HG02798 (cell line): ENCODE results near the gene GLB1L.
"Not testable (repeated sequence)": the region's sequence is repeated elsewhere in the genome, so short reads cannot be mapped to it uniquely, and the experiment has no call there.

Experiments used
- ATAC-seq: cut with Tn5 transposase; IDR thresholded peaks from one replicate; pipeline ENCODE4 v1.9.1; 2021; ENCODE audit warnings: mild to moderate bottlenecking; ENCODE audit not compliant: unreplicated experiment, poor library complexity

The GLB1L gene

DNA sequence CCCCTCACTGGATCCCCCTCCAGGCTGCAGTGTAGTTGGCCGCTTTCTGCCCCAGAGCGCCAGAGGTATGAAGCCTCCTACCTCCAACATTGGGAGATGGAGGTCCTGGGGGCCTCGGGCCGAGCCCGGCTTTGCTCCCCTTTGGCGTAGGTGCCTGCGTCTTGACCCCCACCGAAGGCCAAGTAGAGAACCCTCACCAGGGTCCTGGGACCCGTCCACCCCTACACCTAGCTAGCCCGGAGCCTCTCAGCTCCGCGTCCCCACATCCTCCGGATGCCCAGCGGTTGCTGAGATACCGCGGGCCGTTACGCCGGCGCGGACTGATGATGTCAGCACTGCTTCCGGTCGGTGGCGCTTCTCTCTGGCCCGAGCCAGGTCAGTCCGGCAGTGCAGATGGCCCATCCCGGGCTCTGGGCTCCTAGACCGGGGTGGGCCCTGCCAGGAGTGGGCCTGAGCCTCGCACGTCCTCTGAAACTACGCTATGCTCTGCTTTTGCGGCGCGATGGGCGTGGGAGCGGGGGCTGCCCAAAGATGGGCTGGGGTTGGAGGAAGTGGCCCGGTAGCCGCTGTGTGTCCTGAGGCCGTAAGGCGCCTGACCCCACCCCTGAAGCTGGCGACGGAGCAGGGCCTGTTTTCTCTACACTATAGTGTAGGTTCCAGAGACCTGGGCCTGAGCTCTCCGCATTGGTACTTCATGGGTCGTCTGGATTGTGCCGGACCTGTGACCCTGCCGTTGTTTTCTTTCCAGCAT lies at the start of gene GLB1L, which contains the start of gene STK16:
GLB1L (minus strand) TSS at position 297 of the 751 bp plus-strand sequence. CDS start 1,871 bp downstream, outside the sequence.
STK16 (plus strand) TSS at position 332 of the 751 bp plus-strand sequence. CDS start 521 bp downstream, outside the sequence.
- ATAC-seq, result peak; percentile 80

DNA sequence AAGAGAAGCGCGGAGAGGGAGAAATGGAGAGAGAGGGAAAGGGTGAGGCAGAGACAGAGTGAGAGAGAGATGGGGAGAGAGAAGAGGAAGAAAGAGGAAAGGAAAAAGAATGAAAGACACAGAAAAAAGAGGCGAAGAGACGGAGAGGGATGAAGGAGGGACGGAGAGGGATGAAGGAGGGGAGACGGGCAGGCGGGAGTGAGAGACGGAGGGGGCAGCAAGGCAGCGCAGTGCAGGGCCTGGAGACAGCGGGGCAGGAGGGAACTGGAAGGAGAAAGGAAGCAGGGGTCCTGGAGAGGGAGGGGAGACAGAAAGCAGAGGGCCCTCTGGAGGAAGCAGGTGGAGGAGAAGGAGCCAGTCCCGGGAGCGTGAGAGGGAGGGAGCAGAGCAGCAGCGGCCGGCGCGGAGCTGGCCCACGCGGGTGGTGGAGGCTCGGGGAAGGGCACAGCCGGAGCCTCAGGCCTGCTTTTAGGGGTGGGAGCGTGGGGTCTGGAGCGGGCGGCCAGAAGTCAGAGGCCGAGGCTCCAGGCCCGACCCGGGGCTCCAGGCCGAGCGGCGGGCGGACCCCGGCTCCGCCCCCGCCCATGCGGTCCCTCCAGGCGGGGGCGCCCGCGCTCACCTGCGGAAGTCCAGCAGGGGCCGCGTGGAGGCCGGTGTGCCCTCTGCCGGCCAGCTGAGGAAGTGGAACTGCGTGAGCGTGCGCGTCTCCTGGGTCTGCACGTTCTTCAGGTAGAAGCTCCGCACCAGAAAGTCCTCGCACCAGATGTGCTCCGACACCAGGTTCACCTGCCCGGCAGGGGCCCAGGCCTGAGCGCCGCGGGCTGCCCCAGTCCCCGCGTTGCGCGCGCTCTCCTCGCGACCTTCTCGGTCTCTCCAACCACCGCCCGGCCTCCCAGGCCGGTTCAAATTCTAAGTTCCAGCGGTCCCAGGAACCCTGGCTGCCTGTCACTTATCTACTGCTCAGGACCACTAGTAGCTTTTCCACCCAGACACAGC lies 49.4 kb upstream of the GLB1L start:
- peak; percentile 92 for ATAC-seq

DNA sequence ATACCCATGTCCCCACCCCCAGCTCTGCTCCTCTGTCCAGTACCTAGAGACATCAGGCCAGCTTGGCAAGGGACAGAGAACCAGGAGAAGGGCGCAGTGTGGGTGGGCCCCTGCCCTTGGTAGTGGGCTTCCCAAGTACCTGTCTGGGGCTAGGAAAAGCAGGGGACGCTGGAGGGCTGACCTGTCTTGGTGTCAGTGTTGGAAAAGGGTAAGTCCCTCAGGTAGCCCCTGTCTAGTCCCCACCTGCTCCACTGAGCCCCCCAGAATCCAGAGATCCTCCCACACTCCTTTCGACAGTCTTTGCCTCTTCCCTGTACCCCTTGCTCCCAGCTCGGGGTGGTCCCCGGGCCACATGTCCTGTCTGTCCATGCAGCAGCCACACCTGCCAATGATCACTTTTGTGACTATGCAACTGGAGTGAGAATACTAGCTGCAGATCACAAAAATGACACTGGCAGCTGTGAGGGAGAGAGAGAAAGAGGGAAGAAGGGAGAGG lies 48.5 kb upstream of the GLB1L start:
- no peak for ATAC-seq

DNA sequence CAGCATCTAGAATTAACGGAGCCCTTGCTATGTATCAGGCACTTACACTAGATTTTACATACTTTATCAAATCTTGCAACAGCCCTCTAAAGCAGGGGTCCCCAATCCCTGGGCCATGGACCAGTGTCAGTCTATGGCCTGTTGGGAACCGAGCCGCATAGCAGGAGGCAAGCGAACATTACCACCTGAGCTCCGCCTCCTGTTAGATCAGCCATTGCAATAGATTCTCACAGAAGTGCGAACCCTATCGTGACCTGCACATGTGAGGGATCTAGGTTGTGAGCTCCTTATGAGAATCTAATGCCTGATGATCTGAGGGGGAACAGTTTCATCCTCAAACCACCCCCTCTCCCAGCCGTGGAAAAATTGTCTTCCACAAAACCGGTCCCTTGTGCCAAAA lies 47.4 kb upstream of the GLB1L start:
- no peak for ATAC-seq

DNA sequence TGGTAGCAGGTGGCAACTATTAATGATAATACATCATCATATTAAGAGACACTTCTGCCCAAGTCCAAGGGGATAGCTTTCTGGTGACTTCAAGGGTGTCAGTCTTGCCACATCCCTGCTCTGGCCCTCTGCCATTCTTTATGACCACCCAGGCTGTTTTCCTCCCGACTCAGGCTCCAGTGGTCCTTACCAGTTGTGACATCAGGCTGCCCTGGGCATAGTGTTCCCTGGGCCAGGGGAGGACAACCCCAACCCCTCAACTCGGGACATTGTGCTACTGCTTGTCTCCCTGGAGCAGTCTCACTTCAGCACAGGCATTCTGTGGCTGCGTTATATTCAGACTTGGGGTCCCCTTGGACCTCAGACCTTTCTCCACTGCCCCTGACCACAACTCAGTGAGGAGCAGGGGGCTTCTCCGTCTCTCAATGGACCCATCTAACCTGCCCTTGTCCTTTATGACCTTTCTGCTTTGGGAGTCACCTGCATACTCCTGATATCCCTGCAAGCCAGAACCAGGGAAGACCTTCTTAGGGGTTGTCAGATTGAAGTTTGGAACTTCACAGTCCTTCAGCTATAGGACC lies 46.8 kb upstream of the GLB1L start:
- no peak for ATAC-seq

DNA sequence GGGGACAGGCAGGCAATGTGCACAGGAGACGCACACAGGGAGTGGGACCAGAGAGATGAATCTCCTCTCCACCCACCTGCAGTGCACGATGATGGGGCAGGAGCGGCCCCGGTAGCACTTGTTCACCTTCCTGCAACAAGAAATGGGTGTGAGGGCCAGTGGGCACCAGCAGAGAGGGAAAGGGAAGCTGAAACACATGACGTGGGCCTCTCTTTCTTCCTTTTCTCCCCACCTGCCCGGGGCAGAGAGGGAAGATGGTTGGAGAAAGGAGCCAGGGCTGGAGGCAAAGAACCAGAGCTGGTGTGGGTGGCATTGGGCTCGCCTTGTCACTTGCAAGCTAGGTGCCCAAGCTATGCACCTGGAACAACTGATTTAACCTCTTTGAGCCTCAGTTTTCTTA lies 46.1 kb upstream of the GLB1L start:
- ATAC-seq, result no peak

DNA sequence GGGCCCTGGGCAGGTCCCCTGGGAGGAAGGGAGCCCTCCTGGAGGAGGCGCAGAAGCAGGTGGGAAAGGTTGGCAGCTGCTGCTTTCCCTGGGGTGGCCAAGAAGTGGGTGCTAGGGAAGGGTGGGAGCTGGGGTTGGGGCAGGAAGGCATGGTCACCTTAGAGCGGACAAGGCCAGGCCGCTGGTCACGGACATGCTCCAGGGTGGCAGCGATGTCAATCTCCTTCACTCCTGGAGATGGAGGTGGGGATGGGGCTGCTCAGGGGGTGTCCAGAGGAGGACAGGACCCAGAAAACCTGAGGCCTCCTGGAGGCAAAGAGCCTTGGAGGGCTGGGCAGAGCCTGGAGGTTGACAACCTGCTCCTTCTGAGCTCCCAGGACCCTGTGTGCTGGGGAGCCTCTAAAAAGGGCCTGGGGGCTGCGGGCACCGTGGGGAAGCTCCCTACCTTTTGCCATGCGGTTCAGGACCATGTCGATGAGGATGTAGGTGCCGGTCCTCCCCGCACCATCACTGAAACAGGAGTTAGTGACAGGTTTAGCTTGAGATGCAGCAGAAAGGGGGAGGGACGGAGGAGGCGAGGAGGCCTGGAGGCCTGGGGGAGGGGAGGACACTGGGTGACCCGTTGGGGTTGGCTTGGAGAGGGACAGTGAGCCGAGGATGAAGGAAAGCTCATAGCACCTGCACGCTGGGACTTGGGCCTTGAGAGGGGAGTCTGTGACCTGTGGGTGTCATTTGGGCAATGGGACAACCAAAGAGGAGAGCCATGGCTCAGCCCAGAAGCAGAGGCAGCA lies 45.3 kb upstream of the GLB1L start:
- ATAC-seq, result no peak

DNA sequence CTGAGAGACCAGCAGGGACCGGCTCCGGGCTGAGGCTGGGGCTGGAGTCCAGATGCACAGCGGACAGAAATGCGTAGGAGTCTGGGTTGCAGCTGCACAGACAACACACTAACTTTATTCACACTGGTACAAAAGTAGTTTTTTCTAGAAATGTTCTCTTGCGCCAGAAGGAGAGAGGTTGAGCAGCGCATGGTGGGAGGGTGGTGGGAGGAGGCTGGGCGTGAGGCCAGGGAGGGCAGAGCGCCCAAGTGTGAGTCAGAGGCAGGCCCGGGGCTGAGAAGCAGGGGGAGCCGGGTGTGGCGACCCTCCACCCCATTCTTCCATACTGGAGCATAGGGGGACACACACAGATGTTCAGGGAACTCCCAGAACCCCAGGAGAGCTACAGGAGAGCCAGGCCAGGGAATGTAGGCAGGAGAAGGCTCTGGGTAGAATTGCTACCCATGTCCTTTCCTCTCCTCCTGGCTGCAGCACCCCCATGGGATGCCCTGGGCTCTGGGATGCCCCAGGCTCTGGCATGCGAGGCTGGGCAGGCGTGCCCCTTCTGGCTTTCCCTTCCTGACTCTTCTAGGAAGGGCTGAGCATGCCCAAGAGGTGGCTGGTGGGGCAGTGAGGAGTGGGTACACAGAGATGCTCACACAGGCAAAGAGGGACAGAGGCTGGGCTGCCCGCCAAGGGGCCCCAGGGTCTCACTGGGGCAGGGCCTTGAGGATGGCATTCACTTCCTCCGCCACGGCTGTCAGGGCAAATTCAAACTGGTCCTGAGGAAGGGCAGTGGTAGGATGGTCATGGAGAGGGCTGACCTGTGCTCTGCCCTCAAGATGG lies 44.5 kb upstream of the GLB1L start:
- no peak for ATAC-seq

DNA sequence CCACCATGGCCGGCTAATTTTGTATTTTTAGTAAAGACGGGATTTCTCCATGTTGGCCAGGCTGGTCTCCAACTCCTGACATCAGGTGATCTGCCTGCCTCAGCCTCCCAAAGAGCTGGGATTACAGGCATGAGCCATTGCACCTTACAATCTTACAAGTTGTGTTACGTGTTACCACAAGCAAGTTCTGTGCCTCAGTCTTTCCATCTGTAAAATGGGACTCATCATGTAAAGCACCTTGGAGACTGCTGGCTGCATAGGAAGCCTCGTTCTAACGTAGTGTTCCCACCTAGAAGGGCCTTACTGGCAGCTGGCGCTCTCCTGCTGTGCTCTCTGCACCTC lies 43.9 kb upstream of the GLB1L start:
- ATAC-seq, result no peak

DNA sequence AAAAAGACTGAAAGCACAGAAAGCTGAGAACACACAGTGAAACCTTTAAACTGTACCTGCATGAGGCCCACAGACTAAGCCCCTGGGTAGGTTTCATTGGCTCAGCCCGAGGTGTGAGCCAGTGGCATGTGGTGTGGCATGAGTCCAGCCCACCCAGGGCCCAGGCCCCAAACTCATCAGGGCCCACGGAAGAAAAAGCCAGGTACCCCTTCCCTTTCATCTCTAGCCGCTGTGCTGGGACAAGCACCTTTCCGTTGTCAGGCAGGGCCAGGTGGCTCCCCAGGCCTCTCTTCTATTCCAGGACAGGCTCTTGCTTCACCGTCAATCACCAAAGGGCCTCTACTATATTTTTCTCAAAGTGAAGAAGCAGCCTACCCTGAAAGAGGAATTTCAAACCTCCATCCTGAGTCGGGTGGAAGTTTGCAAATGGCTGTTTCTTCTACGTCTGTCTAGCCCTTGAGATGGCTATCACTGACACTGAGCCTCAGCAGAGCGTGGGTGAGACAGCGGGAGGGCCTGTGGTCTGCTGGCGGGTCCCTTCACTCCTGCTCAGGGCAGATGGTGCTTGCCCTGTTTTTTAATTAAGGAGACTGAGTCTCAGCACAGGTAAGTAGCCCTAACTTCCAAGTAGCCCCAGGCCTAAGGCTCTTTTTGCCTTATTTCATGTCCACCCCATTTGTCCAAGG lies 42.5 kb upstream of the GLB1L start:
- no peak for ATAC-seq

DNA sequence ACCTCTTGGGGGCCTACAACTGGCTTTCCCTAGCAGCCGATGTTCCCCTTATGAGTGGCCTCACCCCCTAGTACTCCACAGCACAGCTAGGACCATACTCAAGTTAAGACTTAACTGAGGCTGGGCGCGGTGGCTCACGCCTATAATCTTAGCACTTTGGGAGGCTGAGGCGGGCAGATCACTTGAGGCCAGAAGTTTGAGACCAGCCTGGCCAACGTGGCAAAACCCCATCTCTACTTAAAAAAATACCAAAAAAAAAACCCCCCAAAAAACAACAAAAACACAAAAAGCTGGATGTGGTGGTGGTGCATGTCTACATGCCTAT lies 41.8 kb upstream of the GLB1L start:
- ATAC-seq, result not testable (repeated sequence)

DNA sequence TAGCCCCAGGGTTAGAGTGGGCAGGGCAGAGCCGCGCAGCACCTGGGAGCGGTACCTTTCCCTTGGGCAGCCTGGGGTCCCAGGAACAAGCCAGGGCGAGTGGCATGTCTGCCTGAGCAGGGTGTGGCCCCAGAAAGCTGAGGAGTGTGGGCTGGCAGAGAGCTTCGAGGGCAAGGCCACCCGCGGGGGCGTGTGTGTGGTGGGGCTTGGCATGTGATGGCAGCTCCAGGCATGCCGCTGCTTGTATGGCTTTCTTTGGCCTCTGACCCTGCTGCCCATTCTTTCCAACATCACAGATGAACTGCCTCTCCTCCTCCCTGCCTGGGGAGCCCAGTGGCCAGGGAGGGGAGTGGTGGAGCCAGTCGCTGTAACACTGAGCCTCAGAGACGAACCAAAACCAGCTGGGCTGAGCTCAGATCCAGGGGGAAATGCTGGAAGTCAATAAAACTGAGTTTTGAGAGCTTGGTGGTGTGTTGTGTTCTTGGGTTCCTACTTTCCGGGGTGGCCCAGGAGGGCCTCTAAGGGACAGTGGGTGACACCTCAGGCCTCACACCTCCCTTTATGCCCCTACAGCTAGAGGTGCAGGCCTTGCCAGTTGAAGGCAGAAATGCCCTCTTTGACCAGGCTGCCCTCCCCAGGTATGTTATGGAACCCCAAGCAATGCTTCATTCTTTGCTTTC lies 41.3 kb upstream of the GLB1L start:
- ATAC-seq, result no peak

DNA sequence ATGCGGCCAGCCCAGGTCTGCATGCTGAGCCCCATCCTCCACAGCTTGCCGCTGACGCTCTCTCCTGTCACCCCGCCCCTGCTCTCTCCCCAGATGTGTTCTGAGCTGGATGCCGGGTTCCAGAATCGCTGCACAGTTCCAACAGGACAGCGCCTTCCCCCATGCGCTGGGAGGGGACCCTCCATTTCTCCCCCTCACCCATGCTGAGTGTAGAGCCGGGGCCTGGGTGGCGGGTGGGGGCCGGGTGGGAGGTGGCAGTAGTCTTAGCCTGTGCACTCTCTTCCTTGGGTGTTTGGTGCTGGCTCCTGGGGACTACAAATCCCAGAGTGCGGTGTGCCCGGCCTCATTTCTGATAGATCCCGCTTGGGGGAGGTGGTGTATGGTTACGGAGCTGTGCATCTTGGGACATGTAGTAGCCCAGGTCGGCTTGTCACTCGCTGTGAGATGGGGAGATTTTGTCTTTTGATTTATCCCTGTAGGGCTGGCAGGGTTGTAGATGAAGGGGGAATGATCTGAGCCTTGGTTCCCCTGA lies 40.7 kb upstream of the GLB1L start:
- no peak for ATAC-seq

DNA sequence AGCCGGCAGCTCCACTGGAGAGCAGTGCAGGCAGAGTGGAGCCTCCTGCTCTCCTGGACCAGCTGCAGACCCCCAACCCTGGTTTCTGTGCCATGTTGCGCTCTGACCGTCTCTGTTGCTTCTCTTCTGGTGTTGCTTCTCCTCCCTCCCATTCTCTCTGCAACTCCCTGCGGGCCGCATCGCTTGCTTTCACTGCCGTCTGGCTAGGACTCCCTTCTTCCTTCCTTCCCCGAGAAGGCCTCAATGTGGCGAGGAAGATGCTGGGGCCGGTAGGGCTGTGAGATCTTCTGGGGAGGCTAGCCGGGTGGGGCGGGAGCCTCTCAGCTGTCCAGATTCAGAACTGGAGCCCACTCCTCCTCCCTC lies 40.1 kb upstream of the GLB1L start:
- no peak for ATAC-seq

DNA sequence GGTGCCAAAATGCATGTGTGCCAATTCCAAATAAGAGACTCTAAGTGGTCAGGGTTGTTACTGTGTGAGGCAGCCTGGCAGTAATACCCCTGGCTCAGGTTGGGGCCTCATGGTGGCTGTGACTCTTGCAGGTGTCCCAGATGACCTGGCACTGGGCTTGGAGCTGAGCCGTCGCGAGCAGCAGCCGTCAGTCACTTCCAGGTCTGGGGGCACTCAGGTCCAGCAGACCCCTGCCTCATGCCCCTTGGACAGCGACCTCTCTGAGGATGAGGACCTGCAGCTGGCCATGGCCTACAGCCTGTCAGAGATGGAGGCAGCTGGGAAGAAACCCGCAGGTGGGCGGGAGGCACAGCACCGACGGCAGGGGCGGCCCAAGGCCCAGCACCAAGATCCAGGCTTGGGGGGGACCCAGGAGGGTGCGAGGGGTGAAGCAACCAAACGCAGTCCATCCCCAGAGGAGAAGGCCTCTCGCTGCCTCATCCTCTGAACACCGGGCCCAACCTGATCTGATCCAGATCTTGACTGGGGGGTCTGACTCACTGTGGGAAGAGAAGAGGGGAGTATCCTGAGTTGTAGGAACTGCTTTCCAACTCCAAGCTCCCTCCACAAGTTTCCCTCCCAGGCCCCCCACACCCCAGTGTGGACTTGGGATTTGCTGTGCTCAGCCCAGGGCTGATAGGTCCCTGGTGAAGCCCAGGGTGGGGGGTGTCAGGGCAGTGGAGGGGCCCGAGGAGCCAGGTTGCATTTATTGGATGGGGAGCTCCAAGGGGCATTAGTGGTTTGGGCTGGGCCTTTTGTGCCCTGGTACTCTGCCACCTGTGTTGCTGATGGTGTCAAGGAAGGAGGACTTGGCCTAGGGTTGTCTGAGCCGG lies 39.5 kb upstream of the GLB1L start:
- no peak for ATAC-seq

DNA sequence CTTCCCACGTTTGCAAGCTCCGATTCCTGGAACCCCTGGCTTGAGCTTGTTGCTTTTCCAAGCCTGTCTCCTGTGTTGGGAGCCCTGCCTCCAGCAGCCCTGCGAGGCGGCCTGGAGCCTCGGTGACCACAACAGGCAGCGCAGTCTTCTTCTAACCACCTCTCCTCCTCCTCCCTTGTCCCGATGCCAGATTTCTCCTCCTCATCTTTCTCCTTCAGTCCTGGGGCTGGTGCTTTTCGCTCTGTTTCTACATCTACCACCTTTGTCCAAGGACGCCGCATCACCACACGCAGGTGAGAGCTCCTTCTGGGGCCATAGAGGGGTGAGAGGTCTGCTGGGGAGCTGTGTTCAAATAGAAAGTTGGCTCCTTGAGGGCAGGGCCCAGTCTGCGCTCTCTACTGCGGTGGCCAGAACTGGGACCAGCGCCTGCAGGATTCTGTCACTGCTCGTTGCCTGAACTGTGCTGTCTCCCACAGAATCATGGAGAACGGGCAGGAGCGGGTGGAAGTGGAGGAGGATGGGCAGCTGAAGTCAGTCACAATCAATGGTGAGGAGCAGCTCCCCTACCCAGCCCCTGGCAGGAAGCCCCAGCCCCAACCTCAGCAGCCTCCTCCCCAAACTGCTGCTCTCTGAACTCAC lies 37.8 kb upstream of the GLB1L start:
- no peak for ATAC-seq

DNA sequence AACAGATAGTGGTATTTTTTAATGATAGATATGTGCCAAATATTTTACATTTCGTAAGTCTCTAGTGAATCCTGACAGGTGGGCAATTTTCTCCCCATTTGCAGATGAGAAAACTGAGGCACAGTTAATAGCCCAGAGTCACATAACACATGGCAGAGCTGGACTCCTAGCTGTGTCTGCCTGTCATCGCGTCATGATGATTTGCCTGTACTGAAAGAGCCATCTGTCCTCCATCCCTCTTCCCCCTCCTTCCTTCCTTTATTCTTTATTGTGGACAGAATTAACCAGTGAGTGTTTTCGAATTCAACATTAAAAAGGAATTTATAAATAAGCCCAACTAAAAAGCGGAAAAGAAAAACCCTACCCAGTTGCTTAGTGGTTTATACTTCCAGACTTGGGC lies 37.1 kb upstream of the GLB1L start:
- no peak for ATAC-seq
